ENCODE results near the gene HOXB2. TPM values are rescaled to one million over a fixed set of nuclear protein-coding genes. Genes with fewer than 3 reads are reported as not detected.

HOXB2 gene
- total RNA-seq, 2 experiments from 2014 or later = not detected

DNA sequence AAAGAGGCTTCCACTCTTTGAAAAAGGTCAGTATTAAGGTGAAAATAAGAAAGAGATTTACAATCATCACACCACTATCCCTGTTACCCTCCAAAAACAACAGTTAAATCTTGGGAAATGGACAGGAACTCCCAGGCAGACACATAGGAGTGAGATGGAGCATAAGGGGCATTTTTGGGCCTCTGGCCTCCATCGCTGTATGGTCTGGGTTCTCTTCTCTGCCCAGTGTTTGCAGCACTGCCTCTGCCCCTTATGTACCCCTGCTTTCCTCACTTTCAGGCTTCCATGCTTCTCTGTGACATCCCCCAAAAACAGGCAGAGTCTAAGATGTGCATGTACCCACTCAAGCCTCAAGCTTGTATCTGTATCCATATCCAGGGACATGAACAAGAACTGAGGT lies 630 bp upstream of the HOXB2 start:
- CTCF ChIA-PET (ENCODE audit: unreplicated experiment) = no interaction called here

DNA sequence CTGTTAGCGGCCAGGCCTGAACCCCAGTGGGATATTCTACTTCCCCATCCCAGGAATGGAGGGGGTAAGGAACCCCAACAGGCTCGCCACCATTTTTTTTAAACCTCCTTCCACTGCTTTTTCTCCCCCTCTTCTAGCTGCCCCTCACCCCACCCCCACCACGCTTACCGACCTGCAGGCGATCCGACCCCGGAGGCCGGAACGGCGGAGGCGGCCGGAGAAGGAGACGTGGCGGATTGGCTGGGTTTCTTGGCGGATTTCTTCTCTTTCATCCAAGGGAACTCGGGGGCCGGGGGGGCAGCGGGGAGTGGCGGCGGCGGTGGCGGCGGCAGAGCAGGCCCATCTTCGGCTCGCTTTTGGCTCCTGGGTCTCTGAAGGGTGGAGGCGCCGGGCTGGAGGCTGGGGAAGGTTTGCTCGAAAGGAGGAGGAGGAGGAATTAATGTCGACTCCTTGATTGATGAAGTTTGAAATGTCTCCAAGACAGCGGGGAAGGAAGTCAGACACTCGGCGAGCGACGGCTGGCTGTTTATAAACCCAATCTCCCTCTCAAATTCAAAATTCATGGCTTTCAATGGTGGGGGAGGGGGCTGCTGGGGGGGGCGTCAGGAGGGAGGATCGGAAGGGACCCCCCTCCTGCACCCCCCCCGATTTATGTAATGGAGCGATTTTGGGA lies 424 bp downstream of the HOXB2 start:
- H3K79me2 ChIP-seq (ENCODE audit: insufficient read depth, low read depth, low read length) = no peaks in the 10 kb centered on the region
- no peak overlapping the region for H2AFZ ChIP-seq (ENCODE audit: low read length)
- intact Hi-C loops (cut with micrococcal nuclease; ENCODE audit: unreplicated experiment) = no loop called here
- H3K27ac ChIP-seq (ENCODE audit: low read depth, low read length, poor library complexity, severe bottlenecking) = no peak overlapping the region
- no peaks in the 10 kb centered on the region for H3K9me3 ChIP-seq (ENCODE audit: low read length)
- H4K20me1 ChIP-seq (ENCODE audit: insufficient read depth, low read length) = no peaks in the 10 kb centered on the region
- POLR2A ChIA-PET = no interaction called here
- H3K4me2 ChIP-seq (ENCODE audit: low read length) = no peak overlapping the region
- H3K9me2 ChIP-seq (ENCODE audit: insufficient read depth, low read length) = no peaks in the 10 kb centered on the region
- no peak for TF ChIP-seq EZH2phosphoT487 (IDR thresholded peaks at IDR 0.05; ENCODE audit: borderline replicate concordance, low read depth, low read length)
- TF ChIP-seq, protein P1, sequence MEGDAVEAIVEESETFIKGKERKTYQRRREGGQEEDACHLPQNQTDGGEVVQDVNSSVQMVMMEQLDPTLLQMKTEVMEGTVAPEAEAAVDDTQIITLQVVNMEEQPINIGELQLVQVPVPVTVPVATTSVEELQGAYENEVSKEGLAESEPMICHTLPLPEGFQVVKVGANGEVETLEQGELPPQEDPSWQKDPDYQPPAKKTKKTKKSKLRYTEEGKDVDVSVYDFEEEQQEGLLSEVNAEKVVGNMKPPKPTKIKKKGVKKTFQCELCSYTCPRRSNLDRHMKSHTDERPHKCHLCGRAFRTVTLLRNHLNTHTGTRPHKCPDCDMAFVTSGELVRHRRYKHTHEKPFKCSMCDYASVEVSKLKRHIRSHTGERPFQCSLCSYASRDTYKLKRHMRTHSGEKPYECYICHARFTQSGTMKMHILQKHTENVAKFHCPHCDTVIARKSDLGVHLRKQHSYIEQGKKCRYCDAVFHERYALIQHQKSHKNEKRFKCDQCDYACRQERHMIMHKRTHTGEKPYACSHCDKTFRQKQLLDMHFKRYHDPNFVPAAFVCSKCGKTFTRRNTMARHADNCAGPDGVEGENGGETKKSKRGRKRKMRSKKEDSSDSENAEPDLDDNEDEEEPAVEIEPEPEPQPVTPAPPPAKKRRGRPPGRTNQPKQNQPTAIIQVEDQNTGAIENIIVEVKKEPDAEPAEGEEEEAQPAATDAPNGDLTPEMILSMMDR (conservative IDR thresholded peaks at IDR 0.05; ENCODE audit: low read length) = no peak
- no peaks in the 10 kb centered on the region for H3K36me3 ChIP-seq (ENCODE audit: insufficient read depth, low read length)
- BruUV-seq (replicated peaks) = no TSS peak
- no peaks in the 10 kb centered on the region for H3K4me1 ChIP-seq (ENCODE audit: insufficient read depth, low read length, poor library complexity, severe bottlenecking)
- no peak overlapping the region for H3K4me3 ChIP-seq (ENCODE audit: low read depth, low read length, poor library complexity, severe bottlenecking)
- CTCF ChIA-PET (ENCODE audit: unreplicated experiment) = no interaction called here
- no peak for DNase-seq (ENCODE audit: low spot score)

More for the DNA sequence above, 630 bp upstream of the HOXB2 start:
- peaks cover 9% of the 10 kb centered on the region; the same call in 1 of the 2 replicates for H3K36me3 ChIP-seq (ENCODE audit: insufficient read depth, low read length)
- POLR2A ChIA-PET = no interaction called here
- no peaks in the 10 kb centered on the region for H3K9me3 ChIP-seq (ENCODE audit: low read length)
- H3K4me1 ChIP-seq (ENCODE audit: insufficient read depth, low read length, poor library complexity, severe bottlenecking) = no peaks in the 10 kb centered on the region
- TF ChIP-seq EZH2phosphoT487 (IDR thresholded peaks at IDR 0.05; ENCODE audit: borderline replicate concordance, low read depth, low read length) = no peak
- TF ChIP-seq, protein P1 (conservative IDR thresholded peaks at IDR 0.05; ENCODE audit: low read length) = no peak
- no peak overlapping the region for H2AFZ ChIP-seq (ENCODE audit: low read length)
- no peaks in the 10 kb centered on the region for H3K79me2 ChIP-seq (ENCODE audit: insufficient read depth, low read depth, low read length)
- no TSS peak for BruUV-seq (replicated peaks)
- no peak for DNase-seq (ENCODE audit: low spot score)
- H4K20me1 ChIP-seq (ENCODE audit: insufficient read depth, low read length) = no peaks in the 10 kb centered on the region
- H3K4me2 ChIP-seq (ENCODE audit: low read length) = no peak overlapping the region
- H3K9me2 ChIP-seq (ENCODE audit: insufficient read depth, low read length) = no peaks in the 10 kb centered on the region
- intact Hi-C loops (cut with micrococcal nuclease; ENCODE audit: unreplicated experiment) = no loop called here
- no peak overlapping the region for H3K4me3 ChIP-seq (ENCODE audit: low read depth, low read length, poor library complexity, severe bottlenecking)
- no peak overlapping the region for H3K27ac ChIP-seq (ENCODE audit: low read depth, low read length, poor library complexity, severe bottlenecking)

DNA sequence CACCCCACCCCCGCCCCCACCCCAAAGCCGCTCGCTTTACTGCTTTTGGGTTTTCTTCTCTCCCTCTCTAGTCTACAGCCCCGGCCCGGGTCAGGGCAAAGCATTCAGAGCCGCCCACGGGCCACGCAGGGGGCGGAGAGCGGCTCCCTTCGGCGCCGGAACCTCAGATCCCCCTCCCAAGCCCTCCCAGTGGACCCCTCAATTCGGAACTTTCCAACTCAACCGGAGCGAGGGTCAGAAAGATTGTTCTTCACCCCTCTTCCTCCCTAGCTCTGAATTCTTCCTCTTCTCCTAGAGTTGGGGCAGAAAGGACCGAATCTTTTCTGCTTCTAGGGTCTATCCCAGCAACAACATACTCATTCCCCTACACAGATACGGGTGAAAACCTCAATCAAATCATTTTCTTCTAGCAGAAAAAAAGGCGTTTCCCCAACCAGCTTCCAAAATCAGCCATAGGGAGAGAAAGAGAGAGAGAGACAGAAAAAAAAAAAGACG lies 1.0 kb downstream of the HOXB2 start:
- no peak for TF ChIP-seq EZH2phosphoT487 (IDR thresholded peaks at IDR 0.05; ENCODE audit: borderline replicate concordance, low read depth, low read length)
- TF ChIP-seq, protein P1 (conservative IDR thresholded peaks at IDR 0.05; ENCODE audit: low read length) = no peak
- Histone ChIP-seq H3K9me3 (ENCODE audit: low read length) (no peaks in the 10 kb centered on the region), H4K20me1 (ENCODE audit: insufficient read depth, low read length) (no peaks in the 10 kb centered on the region), H3K27ac (ENCODE audit: low read depth, low read length, poor library complexity, severe bottlenecking) (no peak overlapping the region), H3K4me2 (ENCODE audit: low read length) (no peak overlapping the region), H3K4me1 (ENCODE audit: insufficient read depth, low read length, poor library complexity, severe bottlenecking) (no peaks in the 10 kb centered on the region), H3K9me2 (ENCODE audit: insufficient read depth, low read length) (no peaks in the 10 kb centered on the region), H3K4me3 (ENCODE audit: low read depth, low read length, poor library complexity, severe bottlenecking) (no peak overlapping the region), H3K36me3 (ENCODE audit: insufficient read depth, low read length) (no peaks in the 10 kb centered on the region), H2AFZ (ENCODE audit: low read length) (no peak overlapping the region), H3K79me2 (ENCODE audit: insufficient read depth, low read depth, low read length) (no peaks in the 10 kb centered on the region)
- no peak for DNase-seq (ENCODE audit: low spot score)
- intact Hi-C loops (cut with micrococcal nuclease; ENCODE audit: unreplicated experiment) = no loop called here
- ChIA-PET POLR2A (no interaction called here), CTCF (ENCODE audit: unreplicated experiment) (no interaction called here)
- BruUV-seq (replicated peaks) = no TSS peak
